Adipocyte (in vitro differentiated cells): Measurements from ENCODE around the gene ARL2BP.
"Not testable (repeated sequence)": the region's sequence is repeated elsewhere in the genome, so short reads cannot be mapped to it uniquely, and the experiment has no call there.

Experiments
- DNase-seq: peaks from one replicate; pipeline ENCODE4 v3.0.0-alpha.2; 2015; ENCODE audit warnings: low read depth
- H3K27me3 ChIP-seq: replicated peaks from 2 replicates; pipeline ENCODE4 v1.7.0; 2013; ENCODE audit warnings: mild to moderate bottlenecking, low read length, moderate library complexity; ENCODE audit not compliant: control insufficient read depth, insufficient read depth
- H3K36me3 ChIP-seq: 2 replicates; pipeline ENCODE4 v1.7.0; 2013; ENCODE audit warnings: low read length, mild to moderate bottlenecking, moderate library complexity; ENCODE audit not compliant: control insufficient read depth, insufficient read depth, severe bottlenecking
- H3K4me1 ChIP-seq: 2 replicates; pipeline ENCODE4 v1.7.0; 2013; ENCODE audit warnings: mild to moderate bottlenecking, low read length, moderate library complexity; ENCODE audit not compliant: control insufficient read depth, insufficient read depth
- H3K4me3 ChIP-seq: 2 replicates; pipeline ENCODE4 v1.7.0; 2013; ENCODE audit warnings: mild to moderate bottlenecking, low read length, moderate library complexity
- H3K9ac ChIP-seq: 2 replicates; pipeline ENCODE4 v1.7.0; 2013; ENCODE audit warnings: mild to moderate bottlenecking, low read length, moderate library complexity
- H3K9me3 ChIP-seq: 2 replicates; pipeline ENCODE4 v1.7.0; 2013; ENCODE audit warnings: mild to moderate bottlenecking, low read length, moderate library complexity; ENCODE audit not compliant: control insufficient read depth

The ARL2BP gene

GRCh38 chr16:57244767-57245471 lies at the start of gene ARL2BP:
Gene ARL2BP, plus strand, starts transcription at chr16:57245259. Its CDS starts 109 bp downstream, at chr16:57245368.
- Histone ChIP-seq H3K36me3 (peaks cover 35% of the 10 kb centered on the region), H3K4me1 (peaks cover 14% of the 10 kb centered on the region), H3K4me3 (peak within 1 kb of the TSS; percentile 91), H3K27me3 (no peaks in the 10 kb centered on the region), H3K9ac (peak within 1 kb of the TSS; percentile 94), H3K9me3 (no peaks in the 10 kb centered on the region)
- peak; percentile 99 for DNase-seq

GRCh38 chr16:57196286-57196685 lies 48.8 kb upstream of the ARL2BP start:
- DNase-seq: no peak
- H3K9me3 ChIP-seq: no peaks in the 10 kb centered on the region
- peaks cover 51% of the 10 kb centered on the region for H3K4me1 ChIP-seq
- H3K36me3 ChIP-seq: no peaks in the 10 kb centered on the region
- H3K9ac ChIP-seq: no peak overlapping the region
- no peak overlapping the region for H3K4me3 ChIP-seq
- H3K27me3 ChIP-seq: no peaks in the 10 kb centered on the region

- H3K9ac ChIP-seq: no peak overlapping the region
- no peaks in the 10 kb centered on the region for H3K9me3 ChIP-seq
- H3K27me3 ChIP-seq: no peaks in the 10 kb centered on the region
- DNase-seq: no peak
- H3K36me3 ChIP-seq: no peaks in the 10 kb centered on the region
- peaks cover 46% of the 10 kb centered on the region for H3K4me1 ChIP-seq
- H3K4me3 ChIP-seq: no peak overlapping the region
Measured at GRCh38 chr16:57196753-57197152, 48.3 kb upstream of the ARL2BP start.

DNA sequence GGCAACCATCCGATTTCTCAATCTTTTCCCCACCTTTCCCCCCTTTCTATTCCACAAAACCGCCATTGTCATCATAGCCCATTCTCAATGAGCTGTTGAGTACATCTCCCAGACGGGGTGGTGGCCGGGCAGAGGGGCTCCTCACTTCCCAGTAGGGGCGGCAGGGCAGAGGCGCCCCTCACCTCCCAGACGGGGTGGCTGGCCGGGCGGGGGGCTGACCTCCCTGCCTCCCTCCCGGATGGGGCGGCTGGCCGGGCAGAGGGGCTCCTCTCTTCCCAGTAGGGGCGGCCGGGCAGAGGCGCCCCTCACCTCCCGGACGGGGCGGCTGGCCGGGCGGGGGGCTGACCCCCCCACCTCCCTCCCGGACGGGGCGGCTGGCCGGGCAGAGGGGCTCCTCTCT lies 44.7 kb upstream of the ARL2BP start:
- H3K4me1 ChIP-seq: peaks cover 12% of the 10 kb centered on the region
- DNase-seq, H3K9me3 ChIP-seq, H3K36me3 ChIP-seq, H3K4me3 ChIP-seq, H3K27me3 ChIP-seq, H3K9ac ChIP-seq: not testable (repeated sequence)

DNA sequence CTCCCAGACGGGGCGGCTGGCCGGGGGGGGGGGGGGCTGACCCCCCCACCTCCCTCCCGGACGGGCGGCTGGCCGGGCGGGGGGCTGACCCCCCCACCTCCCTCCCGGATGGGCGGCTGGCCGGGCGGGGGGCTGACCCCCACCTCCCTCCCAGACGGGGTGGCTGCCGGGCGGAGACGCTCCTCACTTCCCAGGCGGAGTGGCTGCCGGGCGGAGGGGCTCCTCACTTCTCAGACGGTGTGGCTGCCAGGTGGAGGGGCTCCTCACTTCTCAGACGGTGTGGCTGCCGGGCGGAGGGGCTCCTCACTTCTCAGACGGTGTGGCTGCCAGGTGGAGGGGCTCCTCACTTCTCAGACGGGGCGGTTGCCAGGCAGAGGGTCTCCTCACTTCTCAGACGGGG lies 44.1 kb upstream of the ARL2BP start:
- H3K27me3 ChIP-seq, H3K4me3 ChIP-seq, DNase-seq, H3K9ac ChIP-seq, H3K9me3 ChIP-seq: not testable (repeated sequence)
- H3K36me3 ChIP-seq: peaks cover 16% of the 10 kb centered on the region
- peaks cover 11% of the 10 kb centered on the region for H3K4me1 ChIP-seq

DNA sequence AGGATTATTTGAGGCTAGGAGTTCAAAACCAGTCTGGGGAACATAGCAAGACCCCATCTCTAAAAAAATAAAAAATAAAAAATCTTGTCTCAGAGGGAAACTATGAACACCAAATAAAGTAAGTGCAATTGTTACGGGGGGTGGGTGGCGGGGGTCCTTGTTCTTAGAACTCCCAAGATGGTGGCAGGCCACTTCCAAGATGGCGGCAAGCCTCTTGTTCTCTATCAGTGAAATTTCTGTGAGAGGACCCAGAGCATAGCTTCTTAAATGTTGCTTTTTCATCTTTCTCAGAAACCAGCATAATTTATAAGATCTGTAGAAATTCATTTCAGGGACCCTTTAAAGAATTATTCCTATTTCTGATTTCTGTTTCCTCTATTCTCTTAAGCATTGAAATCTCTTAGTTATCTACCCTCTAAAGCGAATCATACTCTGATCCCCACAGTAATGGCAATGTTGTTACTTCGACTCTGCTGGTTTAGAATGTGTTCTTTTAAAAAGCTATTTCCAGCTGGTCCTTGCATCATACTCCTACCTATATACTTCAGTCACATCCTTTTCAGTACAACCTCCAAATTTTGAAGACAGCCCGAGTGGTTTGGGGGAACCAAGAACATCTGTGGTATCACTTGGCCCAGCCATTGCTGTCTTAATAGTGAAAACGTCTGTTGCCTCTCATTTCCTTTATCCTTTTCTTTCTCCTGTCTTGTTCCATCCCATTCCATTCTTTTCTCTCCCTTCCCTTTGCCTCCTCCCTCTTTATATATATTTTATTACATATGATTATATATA lies 42.8 kb upstream of the ARL2BP start:
- no peak overlapping the region for H3K9ac ChIP-seq
- DNase-seq: no peak
- no peak overlapping the region for H3K4me3 ChIP-seq
- H3K9me3 ChIP-seq: no peaks in the 10 kb centered on the region
- peaks cover 29% of the 10 kb centered on the region for H3K36me3 ChIP-seq
- no peaks in the 10 kb centered on the region for H3K27me3 ChIP-seq
- H3K4me1 ChIP-seq: no peaks in the 10 kb centered on the region

- H3K4me3 ChIP-seq: no peak overlapping the region
- no peak for DNase-seq
- no peak overlapping the region for H3K9ac ChIP-seq
- no peaks in the 10 kb centered on the region for H3K4me1 ChIP-seq
- H3K27me3 ChIP-seq: no peaks in the 10 kb centered on the region
- peaks cover 38% of the 10 kb centered on the region for H3K36me3 ChIP-seq
- H3K9me3 ChIP-seq: no peaks in the 10 kb centered on the region
Measured at GRCh38 chr16:57203451-57203850, 41.6 kb upstream of the ARL2BP start.

DNA sequence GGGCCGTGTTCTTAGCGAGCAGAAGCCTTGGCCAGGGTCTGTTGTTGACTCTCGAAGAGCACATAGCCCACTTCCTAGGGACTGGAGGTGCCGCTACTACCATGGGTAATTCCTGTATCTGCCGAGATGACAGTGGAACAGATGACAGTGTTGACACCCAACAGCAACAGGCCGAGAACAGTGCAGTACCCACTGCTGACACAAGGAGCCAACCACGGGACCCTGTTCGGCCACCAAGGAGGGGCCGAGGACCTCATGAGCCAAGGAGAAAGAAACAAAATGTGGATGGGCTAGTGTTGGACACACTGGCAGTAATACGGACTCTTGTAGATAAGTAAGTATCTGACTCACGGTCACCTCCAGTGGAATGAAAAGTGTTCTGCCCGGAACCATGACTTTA lies 40.4 kb upstream of the ARL2BP start:
- no peak for DNase-seq
- peaks cover 50% of the 10 kb centered on the region for H3K36me3 ChIP-seq
- no peaks in the 10 kb centered on the region for H3K4me1 ChIP-seq
- H3K9ac ChIP-seq: no peak overlapping the region
- H3K27me3 ChIP-seq: no peaks in the 10 kb centered on the region
- H3K9me3 ChIP-seq: no peaks in the 10 kb centered on the region
- no peak overlapping the region for H3K4me3 ChIP-seq

DNA sequence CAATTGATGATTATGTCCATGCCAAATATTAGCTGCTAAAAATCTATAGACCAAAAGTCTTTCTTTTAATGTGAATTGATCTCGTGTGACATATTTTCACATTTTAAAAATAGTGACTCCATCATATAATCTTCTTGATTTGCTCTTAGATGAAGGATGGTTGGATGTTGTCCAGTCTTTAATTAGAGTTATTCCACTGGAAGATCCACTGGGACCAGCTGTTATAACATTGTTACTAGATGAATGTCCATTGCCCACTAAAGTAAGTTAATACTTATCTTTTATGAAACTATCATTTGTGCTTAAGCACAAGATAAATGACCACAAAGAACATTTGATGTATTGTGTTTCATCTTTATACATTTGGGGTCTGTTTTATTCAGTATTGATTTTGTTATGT lies 36.1 kb upstream of the ARL2BP start:
- Histone ChIP-seq H3K36me3 (peaks cover 86% of the 10 kb centered on the region), H3K4me1 (no peaks in the 10 kb centered on the region), H3K9ac (no peak overlapping the region), H3K9me3 (no peaks in the 10 kb centered on the region), H3K27me3 (no peaks in the 10 kb centered on the region), H3K4me3 (no peak overlapping the region)
- no peak for DNase-seq

GRCh38 chr16:57209780-57210179 lies 35.3 kb upstream of the ARL2BP start:
- no peak for DNase-seq
- no peaks in the 10 kb centered on the region for H3K27me3 ChIP-seq
- H3K4me1 ChIP-seq: no peaks in the 10 kb centered on the region
- H3K9me3 ChIP-seq: peaks cover 4% of the 10 kb centered on the region
- H3K4me3 ChIP-seq: no peak overlapping the region
- peaks cover 91% of the 10 kb centered on the region for H3K36me3 ChIP-seq
- H3K9ac ChIP-seq: no peak overlapping the region

- H3K9ac ChIP-seq: no peak overlapping the region
- peaks cover 41% of the 10 kb centered on the region for H3K9me3 ChIP-seq
- no peak overlapping the region for H3K4me3 ChIP-seq
- no peak for DNase-seq
- H3K27me3 ChIP-seq: no peaks in the 10 kb centered on the region
- H3K36me3 ChIP-seq: peaks cover 94% of the 10 kb centered on the region
- no peaks in the 10 kb centered on the region for H3K4me1 ChIP-seq
Measured at GRCh38 chr16:57213462-57213861, 31.6 kb upstream of the ARL2BP start.
